ENCODE data around the gene AATF.

- TF ChIP-seq, protein P1, sequence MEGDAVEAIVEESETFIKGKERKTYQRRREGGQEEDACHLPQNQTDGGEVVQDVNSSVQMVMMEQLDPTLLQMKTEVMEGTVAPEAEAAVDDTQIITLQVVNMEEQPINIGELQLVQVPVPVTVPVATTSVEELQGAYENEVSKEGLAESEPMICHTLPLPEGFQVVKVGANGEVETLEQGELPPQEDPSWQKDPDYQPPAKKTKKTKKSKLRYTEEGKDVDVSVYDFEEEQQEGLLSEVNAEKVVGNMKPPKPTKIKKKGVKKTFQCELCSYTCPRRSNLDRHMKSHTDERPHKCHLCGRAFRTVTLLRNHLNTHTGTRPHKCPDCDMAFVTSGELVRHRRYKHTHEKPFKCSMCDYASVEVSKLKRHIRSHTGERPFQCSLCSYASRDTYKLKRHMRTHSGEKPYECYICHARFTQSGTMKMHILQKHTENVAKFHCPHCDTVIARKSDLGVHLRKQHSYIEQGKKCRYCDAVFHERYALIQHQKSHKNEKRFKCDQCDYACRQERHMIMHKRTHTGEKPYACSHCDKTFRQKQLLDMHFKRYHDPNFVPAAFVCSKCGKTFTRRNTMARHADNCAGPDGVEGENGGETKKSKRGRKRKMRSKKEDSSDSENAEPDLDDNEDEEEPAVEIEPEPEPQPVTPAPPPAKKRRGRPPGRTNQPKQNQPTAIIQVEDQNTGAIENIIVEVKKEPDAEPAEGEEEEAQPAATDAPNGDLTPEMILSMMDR (IDR thresholded peaks at IDR 0.05), result no peak
- TF ChIP-seq POLR2A (IDR thresholded peaks at IDR 0.05), result no peak
Observed at GRCh38 chr17:36946726-36947091, 2.0 kb upstream of the AATF start.

Data from adrenal gland (tissue), 5 donors.